A204.1 (cell line): ENCODE results near the gene EMILIN3.

ENCODE experiments used
- FAIRE-seq: peaks from 2 replicates; lab custom pipeline; 2012; peaks lifted over from hg19 to GRCh38; lab: Jason Lieb, UNC

The EMILIN3 gene

GRCh38 chr20:41366546-41367392 is at the start of gene EMILIN3:
Gene EMILIN3, minus strand, starts transcription at chr20:41366818. Its CDS starts 184 bp downstream, at chr20:41366634.
- FAIRE-seq: no peak

- no peak for FAIRE-seq
These were observed 48.6 kb upstream of the EMILIN3 start for GRCh38 chr20:41415191-41415590.

GRCh38 chr20:41413169-41413568 is 46.6 kb upstream of the EMILIN3 start:
- no peak for FAIRE-seq

- FAIRE-seq: no peak
These were observed 45.9 kb upstream of the EMILIN3 start for GRCh38 chr20:41412324-41413120.

GRCh38 chr20:41411391-41411847 is 44.8 kb upstream of the EMILIN3 start:
- FAIRE-seq: peak; percentile 29

GRCh38 chr20:41408986-41409385 is 42.4 kb upstream of the EMILIN3 start:
- FAIRE-seq: no peak

GRCh38 chr20:41408156-41408794 is 41.7 kb upstream of the EMILIN3 start:
- no peak for FAIRE-seq

- no peak for FAIRE-seq
These were observed 41.0 kb upstream of the EMILIN3 start for GRCh38 chr20:41407607-41408006.

- no peak for FAIRE-seq
These were observed 40.4 kb upstream of the EMILIN3 start for GRCh38 chr20:41406896-41407444.

GRCh38 chr20:41406353-41406752 is 39.7 kb upstream of the EMILIN3 start:
- FAIRE-seq: no peak

GRCh38 chr20:41405436-41405835 is 38.8 kb upstream of the EMILIN3 start:
- FAIRE-seq: no peak

- no peak for FAIRE-seq
These were observed 37.0 kb upstream of the EMILIN3 start for GRCh38 chr20:41403604-41404003.

- FAIRE-seq: no peak
These were observed 31.8 kb upstream of the EMILIN3 start for GRCh38 chr20:41398408-41398807.

GRCh38 chr20:41395667-41396664 is 29.3 kb upstream of the EMILIN3 start:
- FAIRE-seq: no peak

GRCh38 chr20:41394931-41395666 is 28.5 kb upstream of the EMILIN3 start:
- no peak for FAIRE-seq

- no peak for FAIRE-seq
These were observed 27.5 kb upstream of the EMILIN3 start for GRCh38 chr20:41394081-41394480.

GRCh38 chr20:41393705-41394066 is 27.1 kb upstream of the EMILIN3 start:
- FAIRE-seq: no peak

- no peak for FAIRE-seq
These were observed 26.5 kb upstream of the EMILIN3 start for GRCh38 chr20:41392871-41393704.

GRCh38 chr20:41392295-41392694 is 25.7 kb upstream of the EMILIN3 start:
- no peak for FAIRE-seq

GRCh38 chr20:41391587-41392001 is 25.0 kb upstream of the EMILIN3 start:
- FAIRE-seq: no peak
